GM19035 (cell line): Measurements from ENCODE around the gene CEACAM1.
"Not testable (repeated sequence)": the region's sequence is repeated elsewhere in the genome, so short reads cannot be mapped to it uniquely, and the experiment has no call there.

Experiments used
- ATAC-seq: cut with Tn5 transposase; IDR thresholded peaks from one replicate; pipeline ENCODE4 v1.9.1; 2021; ENCODE audit not compliant: unreplicated experiment

Gene CEACAM1

DNA sequence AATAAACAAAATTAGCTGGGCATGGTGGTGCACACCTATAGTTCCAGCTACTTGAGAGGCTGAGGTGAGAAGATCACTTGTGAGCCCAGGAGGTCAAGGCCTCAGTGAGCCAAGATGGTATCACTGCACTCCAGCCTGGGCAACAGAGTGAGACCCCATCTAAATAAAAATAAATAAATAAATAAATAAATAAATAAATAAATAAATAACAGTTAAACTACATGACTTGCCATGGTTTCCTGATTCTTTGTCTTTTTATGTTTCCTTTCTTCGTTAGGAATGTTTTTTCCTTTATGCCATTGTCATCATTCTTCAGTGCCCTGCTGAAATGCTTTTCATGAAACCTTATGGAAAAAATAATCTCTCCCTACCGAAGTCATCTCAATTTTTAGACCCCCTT is 50.3 kb downstream of the CEACAM1 start:
- no peak for ATAC-seq

DNA sequence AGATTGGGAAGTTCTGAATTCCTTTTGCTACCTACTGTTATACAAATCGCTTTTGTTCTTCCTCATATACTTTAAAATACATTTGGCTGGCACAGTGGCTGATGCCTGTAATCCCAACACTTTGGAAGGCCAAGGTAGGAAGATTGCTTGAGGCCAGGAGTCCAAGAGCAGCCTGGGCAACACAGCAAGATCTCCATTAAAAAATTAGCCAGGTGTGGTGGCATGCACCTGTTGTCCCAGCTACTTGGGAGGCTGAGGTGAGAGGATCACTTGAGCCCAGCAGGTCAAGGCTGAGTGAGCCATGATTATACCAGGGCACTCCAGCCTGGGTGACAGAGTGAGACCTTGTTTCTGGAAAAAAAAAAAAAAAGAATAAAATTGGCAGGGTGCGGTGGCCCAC is 51.2 kb downstream of the CEACAM1 start:
- ATAC-seq, result no peak

- ATAC-seq, result no peak
Observed at GRCh38 chr19:42475366-42475765, 52.9 kb downstream of the CEACAM1 start.

- no peak for ATAC-seq
Observed at GRCh38 chr19:42474743-42475142, 53.5 kb downstream of the CEACAM1 start.

- no peak for ATAC-seq
Observed at GRCh38 chr19:42473686-42474085, 54.6 kb downstream of the CEACAM1 start.

- no peak for ATAC-seq
Observed at GRCh38 chr19:42472402-42473147, 55.7 kb downstream of the CEACAM1 start.

DNA sequence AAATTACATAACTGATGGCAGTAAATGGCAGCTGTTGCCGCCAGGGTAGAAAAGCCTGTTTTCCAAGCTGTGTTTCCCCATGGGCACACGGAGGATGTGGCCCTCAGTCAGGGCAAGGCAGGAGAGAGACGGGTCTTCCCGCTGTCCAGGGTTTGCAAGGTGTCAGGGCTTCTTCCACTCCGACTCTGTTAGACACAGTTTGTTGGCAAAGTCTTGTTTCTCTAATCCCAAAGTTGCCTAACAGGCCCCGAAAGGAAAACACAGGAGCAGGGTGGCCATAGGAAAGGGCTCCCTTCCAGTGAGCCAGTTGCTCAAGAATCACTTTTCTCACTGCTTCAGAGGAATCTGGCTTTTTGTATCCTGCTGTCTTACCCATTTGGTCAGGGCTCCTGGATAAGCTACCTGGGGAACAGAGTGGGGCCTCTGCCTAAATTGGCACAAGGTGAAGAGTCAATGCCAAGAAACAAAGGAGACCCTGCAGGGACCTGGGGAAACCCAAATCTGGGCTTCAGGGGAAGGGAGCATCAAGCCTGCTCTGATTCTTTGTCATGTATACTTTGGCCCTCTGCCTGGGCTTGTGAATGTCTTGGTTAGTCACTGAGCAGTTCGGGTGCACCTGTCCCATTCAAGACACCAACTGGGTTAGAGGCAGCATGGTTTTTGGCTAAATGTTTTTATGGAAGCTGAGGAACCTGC is 56.6 kb downstream of the CEACAM1 start:
- ATAC-seq, result no peak

DNA sequence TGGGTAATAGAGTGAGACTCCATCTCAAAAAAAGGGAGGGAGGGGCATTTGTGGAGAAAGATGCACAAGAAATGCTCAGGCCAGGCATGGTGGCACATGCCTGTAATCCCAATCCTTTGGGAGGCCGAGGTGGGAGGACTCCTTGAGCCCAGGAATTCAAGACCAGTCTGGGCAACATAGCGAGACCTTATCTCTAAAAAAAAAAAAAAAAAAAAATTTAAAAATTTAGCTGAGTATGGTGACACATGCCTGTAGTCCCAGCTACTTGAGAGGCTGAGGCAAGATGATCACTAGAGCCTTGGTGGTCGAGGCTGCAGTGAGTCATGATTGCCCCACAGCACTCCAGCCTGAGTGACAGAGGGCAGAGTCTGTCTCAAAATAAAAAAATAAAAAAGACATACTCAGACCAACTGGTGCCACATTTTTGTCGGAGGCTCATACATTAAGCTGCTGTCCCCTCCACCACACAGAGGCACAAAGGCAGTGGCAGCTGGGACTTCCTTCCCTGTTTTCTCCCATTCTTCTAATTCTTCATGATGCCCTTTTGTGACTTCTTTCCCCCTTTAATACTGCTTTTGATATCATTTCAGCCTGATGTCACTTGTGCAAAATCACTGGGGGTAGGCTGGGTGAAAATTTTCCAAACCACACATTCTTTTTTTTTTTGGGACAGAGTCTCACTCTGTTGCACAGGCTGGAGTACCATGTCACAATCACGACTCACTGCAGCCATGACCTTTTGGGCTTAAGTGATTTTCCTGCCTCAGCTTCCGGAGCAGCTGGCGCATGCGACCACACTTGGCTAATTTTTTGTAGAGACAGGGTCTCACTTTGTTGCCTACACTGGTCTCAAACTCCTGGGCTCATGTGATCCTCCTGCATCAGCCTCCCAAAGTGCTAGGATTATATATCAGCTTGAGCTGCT is 58.7 kb downstream of the CEACAM1 start:
- ATAC-seq, result no peak

DNA sequence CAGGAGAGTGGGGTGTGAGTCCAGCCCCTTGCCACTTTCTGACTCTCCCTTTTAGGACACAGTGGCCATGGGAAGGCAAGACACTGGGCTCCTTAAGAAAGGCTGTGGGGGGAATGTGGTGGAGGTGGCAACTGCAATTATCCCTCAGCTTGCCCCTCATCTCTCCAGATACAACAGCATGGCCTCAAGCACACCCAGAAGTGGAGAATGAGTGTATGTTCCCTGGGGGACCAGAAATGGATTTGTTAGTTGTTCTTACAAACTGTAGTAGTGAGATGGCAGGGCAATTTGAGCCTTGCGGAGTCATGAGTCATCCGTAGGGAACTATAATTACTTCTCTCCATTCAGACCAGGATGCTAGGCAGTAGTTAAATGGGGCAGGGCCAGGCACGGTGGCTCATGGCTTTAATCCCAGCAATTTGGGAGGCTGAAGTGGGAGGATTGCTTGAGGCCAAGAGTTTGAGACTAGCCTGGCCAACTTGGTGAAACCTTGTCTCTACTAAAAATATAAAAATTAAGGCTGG is 59.9 kb downstream of the CEACAM1 start:
- no peak for ATAC-seq

- no peak for ATAC-seq
Observed at GRCh38 chr19:42467183-42467760, 61.0 kb downstream of the CEACAM1 start.

DNA sequence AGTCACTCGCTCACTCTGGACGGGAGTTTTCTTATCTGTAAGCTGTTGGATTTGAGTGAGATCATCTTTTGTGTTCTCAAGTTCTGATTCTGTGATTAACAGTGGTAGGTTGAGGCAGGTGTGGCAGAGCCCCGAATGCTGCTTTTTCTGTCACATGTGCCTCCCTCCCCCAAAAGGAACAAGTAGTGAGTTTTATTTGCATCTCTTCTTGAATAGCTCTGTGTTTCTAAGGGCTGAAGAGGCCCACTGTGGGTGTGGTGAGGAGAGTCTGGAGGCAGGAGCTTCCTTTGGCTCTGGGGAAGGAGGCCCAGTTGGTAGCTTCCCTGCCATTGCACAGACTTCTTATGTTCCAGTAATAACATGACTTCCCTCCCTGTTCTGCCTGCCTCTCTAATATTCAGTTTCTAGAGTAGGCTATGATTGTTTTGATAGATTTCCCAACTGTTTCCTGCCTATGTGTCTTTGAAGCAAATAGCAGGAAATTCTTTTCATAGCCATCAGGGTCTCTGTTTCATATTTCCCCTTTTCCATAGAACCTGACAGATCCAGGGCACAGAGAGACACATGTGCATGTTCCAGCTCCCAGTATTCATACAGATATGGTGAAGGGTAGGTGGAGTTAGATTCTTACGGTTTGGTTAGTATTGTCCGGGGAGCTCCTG is 61.6 kb downstream of the CEACAM1 start:
- ATAC-seq, result no peak

- no peak for ATAC-seq
Observed at GRCh38 chr19:42465827-42466280, 62.4 kb downstream of the CEACAM1 start.

- no peak for ATAC-seq
Observed at GRCh38 chr19:42461700-42462324, 66.5 kb downstream of the CEACAM1 start.

DNA sequence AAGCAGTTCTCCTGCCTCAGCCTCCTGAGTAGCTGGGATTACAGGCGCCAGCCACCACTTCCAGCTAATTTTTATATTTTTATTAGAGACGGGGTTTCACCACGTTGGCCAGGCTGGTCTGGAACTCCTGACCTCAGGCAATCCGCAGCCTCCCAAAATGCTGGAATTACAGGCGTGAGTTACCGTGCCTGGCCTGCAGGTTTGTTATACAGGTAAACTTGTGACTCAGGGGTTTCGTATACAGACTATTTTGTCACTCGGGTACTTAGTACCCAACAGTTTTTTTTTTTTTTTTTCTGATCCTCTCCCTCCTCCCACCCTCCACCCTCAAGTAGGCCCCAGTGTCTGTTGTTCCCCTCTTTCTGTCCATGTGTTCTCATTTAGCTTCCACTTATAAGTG is 67.0 kb downstream of the CEACAM1 start:
- not testable (repeated sequence) for ATAC-seq

DNA sequence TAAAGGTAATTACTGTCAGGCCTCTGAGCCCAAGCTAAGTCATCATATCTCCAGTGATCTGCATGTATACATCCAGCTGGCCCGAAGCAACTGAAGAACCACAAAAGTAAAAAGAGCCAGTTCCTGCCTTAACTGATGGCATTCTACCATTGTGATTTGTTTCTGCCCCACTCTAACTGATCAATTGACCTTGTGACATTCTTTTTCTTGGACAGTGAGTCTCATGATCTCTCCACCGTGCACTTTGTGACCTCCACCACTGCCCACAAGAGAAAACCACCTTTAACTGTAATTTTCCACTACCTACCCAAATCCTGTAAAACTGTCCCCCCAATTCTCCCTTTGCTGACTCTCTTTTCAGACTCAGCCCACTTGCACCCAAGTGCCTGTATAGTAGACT is 68.4 kb downstream of the CEACAM1 start:
- ATAC-seq, result no peak
